GM23248 (cell line): ENCODE data around the gene MYO5B.

Experiments
- EZH2 ChIP-seq: fragments of 200-600 bp; sonication (generic); IDR thresholded peaks from 2 replicates; pipeline ENCODE4 v1.6.1; 2018; ENCODE audit warnings: antibody characterized with exemption, mild to moderate bottlenecking; ENCODE audit not compliant: insufficient read depth, poor library complexity, severe bottlenecking
- EZH2phosphoT487 ChIP-seq: fragments of 200-600 bp; sonication (generic); IDR thresholded peaks from 2 replicates; pipeline ENCODE4 v1.6.1; 2018; ENCODE audit warnings: antibody characterized with exemption, moderate library complexity, mild to moderate bottlenecking, low read depth; ENCODE audit not compliant: insufficient read depth

GRCh38 chr18:49784427-49785185 is 410.3 kb downstream of the MYO5B start:
- no peak for TF ChIP-seq EZH2
- no peak for TF ChIP-seq EZH2phosphoT487
